IPS DF 4.7 (cell line): Measurements from ENCODE around the gene UBR3.
"Not testable (repeated sequence)": the region's sequence is repeated elsewhere in the genome, so short reads cannot be mapped to it uniquely, and the experiment has no call there.

Experiments
- DNase-seq: peaks from one replicate; pipeline ENCODE4 v3.0.0-alpha.2; 2013; ENCODE audit warnings: low spot score; ENCODE audit errors: extremely low read depth

Gene UBR3

GRCh38 chr2:169946092-169946491 lies 118.8 kb downstream of the UBR3 start:
- DNase-seq, result no peak

- no peak for DNase-seq
Measured at GRCh38 chr2:169946546-169946945, 119.3 kb downstream of the UBR3 start.

GRCh38 chr2:169955940-169956339 lies 128.7 kb downstream of the UBR3 start:
- no peak for DNase-seq

GRCh38 chr2:169957219-169957618 lies 130.0 kb downstream of the UBR3 start:
- DNase-seq, result not testable (repeated sequence)

- DNase-seq, result no peak
Measured at GRCh38 chr2:169961911-169962310, 134.7 kb downstream of the UBR3 start.

GRCh38 chr2:169963786-169964185 lies 136.5 kb downstream of the UBR3 start:
- no peak for DNase-seq

- no peak for DNase-seq
Measured at GRCh38 chr2:169964740-169965139, 137.5 kb downstream of the UBR3 start.

GRCh38 chr2:169965495-169965894 lies 138.2 kb downstream of the UBR3 start:
- DNase-seq, result no peak

GRCh38 chr2:169966454-169966853 lies 139.2 kb downstream of the UBR3 start:
- no peak for DNase-seq

GRCh38 chr2:169968743-169969142 lies 141.5 kb downstream of the UBR3 start:
- no peak for DNase-seq

- no peak for DNase-seq
Measured at GRCh38 chr2:169975221-169975620, 148.0 kb downstream of the UBR3 start.

- no peak for DNase-seq
Measured at GRCh38 chr2:169976335-169976851, 149.1 kb downstream of the UBR3 start.

GRCh38 chr2:169977530-169977929 lies 150.3 kb downstream of the UBR3 start:
- DNase-seq, result no peak

GRCh38 chr2:169978402-169979017 lies 151.3 kb downstream of the UBR3 start:
- no peak for DNase-seq

- DNase-seq, result no peak
Measured at GRCh38 chr2:169979025-169979424, 151.8 kb downstream of the UBR3 start.

- no peak for DNase-seq
Measured at GRCh38 chr2:169980001-169980400, 152.7 kb downstream of the UBR3 start.

- no peak for DNase-seq
Measured at GRCh38 chr2:169980643-169981042, 153.4 kb downstream of the UBR3 start.

GRCh38 chr2:169982929-169983328 lies 155.7 kb downstream of the UBR3 start:
- DNase-seq, result no peak

- no peak for DNase-seq
Measured at GRCh38 chr2:169983506-169983905, 156.3 kb downstream of the UBR3 start.

- no peak for DNase-seq
Measured at GRCh38 chr2:169984145-169984544, 156.9 kb downstream of the UBR3 start.

GRCh38 chr2:169994752-169995151 lies 167.5 kb downstream of the UBR3 start:
- no peak for DNase-seq

- no peak for DNase-seq
Measured at GRCh38 chr2:169997140-169997887, 170.1 kb downstream of the UBR3 start.

- DNase-seq, result no peak
Measured at GRCh38 chr2:169999054-169999453, 171.8 kb downstream of the UBR3 start.
